ENCODE measurements around the gene GANC.
"Not testable (repeated sequence)": the region's sequence is repeated elsewhere in the genome, so short reads cannot be mapped to it uniquely, and the experiment has no call there.

GANC gene

GRCh38 chr15:42284551-42284950 lies 11.6 kb downstream of the GANC start:
- no peak for DNase-seq (ENCODE audit: low read depth)

- no peak for DNase-seq (ENCODE audit: low read depth)
These were observed 12.0 kb downstream of the GANC start for GRCh38 chr15:42285034-42285433.

- DNase-seq (ENCODE audit: low read depth): no peak
These were observed 13.5 kb downstream of the GANC start for GRCh38 chr15:42286445-42287029.

- no peak for DNase-seq (ENCODE audit: low read depth)
These were observed 14.9 kb downstream of the GANC start for GRCh38 chr15:42287931-42288330.

- DNase-seq (ENCODE audit: low read depth): no peak
These were observed 16.2 kb downstream of the GANC start for GRCh38 chr15:42289166-42289565.

- not testable (repeated sequence) for DNase-seq (ENCODE audit: low read depth)
These were observed 28.0 kb downstream of the GANC start for GRCh38 chr15:42301004-42301403.

GRCh38 chr15:42306681-42307080 lies 33.7 kb downstream of the GANC start:
- DNase-seq (ENCODE audit: low read depth): no peak

- DNase-seq (ENCODE audit: low read depth): no peak
These were observed 40.5 kb downstream of the GANC start for GRCh38 chr15:42313463-42313862.

- DNase-seq (ENCODE audit: low read depth): no peak
These were observed 41.8 kb downstream of the GANC start for GRCh38 chr15:42314818-42315217.

GRCh38 chr15:42315521-42315920 lies 42.5 kb downstream of the GANC start:
- no peak for DNase-seq (ENCODE audit: low read depth)

GRCh38 chr15:42316282-42316805 lies 43.3 kb downstream of the GANC start:
- DNase-seq (ENCODE audit: low read depth): not testable (repeated sequence)

GRCh38 chr15:42319206-42319605 lies 46.2 kb downstream of the GANC start:
- no peak for DNase-seq (ENCODE audit: low read depth)

- no peak for DNase-seq (ENCODE audit: low read depth)
These were observed 51.3 kb downstream of the GANC start for GRCh38 chr15:42324308-42324707.

GRCh38 chr15:42329161-42329560 lies 56.2 kb downstream of the GANC start:
- DNase-seq (ENCODE audit: low read depth): no peak

- no peak for DNase-seq (ENCODE audit: low read depth)
These were observed 57.0 kb downstream of the GANC start for GRCh38 chr15:42329992-42330391.

- DNase-seq (ENCODE audit: low read depth): no peak
These were observed 58.2 kb downstream of the GANC start for GRCh38 chr15:42331235-42331634.

- DNase-seq (ENCODE audit: low read depth): no peak
These were observed 59.3 kb downstream of the GANC start for GRCh38 chr15:42332331-42332730.

GRCh38 chr15:42335074-42335473 lies 62.1 kb downstream of the GANC start:
- no peak for DNase-seq (ENCODE audit: low read depth)

GRCh38 chr15:42336650-42337049 lies 63.6 kb downstream of the GANC start:
- DNase-seq (ENCODE audit: low read depth): not testable (repeated sequence)

- DNase-seq (ENCODE audit: low read depth): not testable (repeated sequence)
These were observed 64.1 kb downstream of the GANC start for GRCh38 chr15:42337104-42337503.

- DNase-seq (ENCODE audit: low read depth): no peak
These were observed 65.5 kb downstream of the GANC start for GRCh38 chr15:42338500-42338899.

GRCh38 chr15:42343596-42344232 lies 70.7 kb downstream of the GANC start:
- no peak for DNase-seq (ENCODE audit: low read depth)

- DNase-seq (ENCODE audit: low read depth): no peak
These were observed 71.8 kb downstream of the GANC start for GRCh38 chr15:42344763-42345162.

- DNase-seq (ENCODE audit: low read depth): no peak
These were observed 72.5 kb downstream of the GANC start for GRCh38 chr15:42345504-42345903.
